NT2/D1 (cell line): ENCODE data around the gene DLG4.

Source experiments
- SUZ12 ChIP-seq: IDR thresholded peaks from 2 replicates; pipeline ENCODE4 v1.6.1; 2011; ENCODE audit not compliant: insufficient read length, insufficient read depth; ENCODE audit errors: extremely low read depth
- YY1 ChIP-seq: IDR thresholded peaks from 2 replicates; pipeline ENCODE4 v1.6.1; 2011; ENCODE audit not compliant: insufficient read length, insufficient read depth
- ZNF274 ChIP-seq: IDR thresholded peaks from 2 replicates; pipeline ENCODE4 v1.6.1; 2011; ENCODE audit warnings: mild to moderate bottlenecking, low read depth, low read length

- no peak for TF ChIP-seq YY1
- no peak for TF ChIP-seq ZNF274
- TF ChIP-seq SUZ12: no peak
Observed at GRCh38 chr17:7204336-7204735, 15.3 kb downstream of the DLG4 start.
